Measurements from ENCODE around the gene ERBIN. TPM values are rescaled to one million over a fixed set of nuclear protein-coding genes. Genes with fewer than 3 reads are reported as not detected.
"Not testable (repeated sequence)": the region's sequence is repeated elsewhere in the genome, so short reads cannot be mapped to it uniquely, and the experiment has no call there.

The ERBIN gene, protein sequence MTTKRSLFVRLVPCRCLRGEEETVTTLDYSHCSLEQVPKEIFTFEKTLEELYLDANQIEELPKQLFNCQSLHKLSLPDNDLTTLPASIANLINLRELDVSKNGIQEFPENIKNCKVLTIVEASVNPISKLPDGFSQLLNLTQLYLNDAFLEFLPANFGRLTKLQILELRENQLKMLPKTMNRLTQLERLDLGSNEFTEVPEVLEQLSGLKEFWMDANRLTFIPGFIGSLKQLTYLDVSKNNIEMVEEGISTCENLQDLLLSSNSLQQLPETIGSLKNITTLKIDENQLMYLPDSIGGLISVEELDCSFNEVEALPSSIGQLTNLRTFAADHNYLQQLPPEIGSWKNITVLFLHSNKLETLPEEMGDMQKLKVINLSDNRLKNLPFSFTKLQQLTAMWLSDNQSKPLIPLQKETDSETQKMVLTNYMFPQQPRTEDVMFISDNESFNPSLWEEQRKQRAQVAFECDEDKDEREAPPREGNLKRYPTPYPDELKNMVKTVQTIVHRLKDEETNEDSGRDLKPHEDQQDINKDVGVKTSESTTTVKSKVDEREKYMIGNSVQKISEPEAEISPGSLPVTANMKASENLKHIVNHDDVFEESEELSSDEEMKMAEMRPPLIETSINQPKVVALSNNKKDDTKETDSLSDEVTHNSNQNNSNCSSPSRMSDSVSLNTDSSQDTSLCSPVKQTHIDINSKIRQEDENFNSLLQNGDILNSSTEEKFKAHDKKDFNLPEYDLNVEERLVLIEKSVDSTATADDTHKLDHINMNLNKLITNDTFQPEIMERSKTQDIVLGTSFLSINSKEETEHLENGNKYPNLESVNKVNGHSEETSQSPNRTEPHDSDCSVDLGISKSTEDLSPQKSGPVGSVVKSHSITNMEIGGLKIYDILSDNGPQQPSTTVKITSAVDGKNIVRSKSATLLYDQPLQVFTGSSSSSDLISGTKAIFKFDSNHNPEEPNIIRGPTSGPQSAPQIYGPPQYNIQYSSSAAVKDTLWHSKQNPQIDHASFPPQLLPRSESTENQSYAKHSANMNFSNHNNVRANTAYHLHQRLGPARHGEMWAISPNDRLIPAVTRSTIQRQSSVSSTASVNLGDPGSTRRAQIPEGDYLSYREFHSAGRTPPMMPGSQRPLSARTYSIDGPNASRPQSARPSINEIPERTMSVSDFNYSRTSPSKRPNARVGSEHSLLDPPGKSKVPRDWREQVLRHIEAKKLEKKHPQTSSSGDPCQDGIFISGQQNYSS (N-terminal part only)
- total RNA-seq, result 78.1 and 83.7 TPM in 2 replicates
- long read RNA-seq, full-length matches to known transcripts, result 1 of 100 reads
- long read RNA-seq, partial matches to known transcripts, result 86 of 100 reads
- long read RNA-seq, other reads (novel, unspliced or antisense), result 13 of 100 reads

DNA sequence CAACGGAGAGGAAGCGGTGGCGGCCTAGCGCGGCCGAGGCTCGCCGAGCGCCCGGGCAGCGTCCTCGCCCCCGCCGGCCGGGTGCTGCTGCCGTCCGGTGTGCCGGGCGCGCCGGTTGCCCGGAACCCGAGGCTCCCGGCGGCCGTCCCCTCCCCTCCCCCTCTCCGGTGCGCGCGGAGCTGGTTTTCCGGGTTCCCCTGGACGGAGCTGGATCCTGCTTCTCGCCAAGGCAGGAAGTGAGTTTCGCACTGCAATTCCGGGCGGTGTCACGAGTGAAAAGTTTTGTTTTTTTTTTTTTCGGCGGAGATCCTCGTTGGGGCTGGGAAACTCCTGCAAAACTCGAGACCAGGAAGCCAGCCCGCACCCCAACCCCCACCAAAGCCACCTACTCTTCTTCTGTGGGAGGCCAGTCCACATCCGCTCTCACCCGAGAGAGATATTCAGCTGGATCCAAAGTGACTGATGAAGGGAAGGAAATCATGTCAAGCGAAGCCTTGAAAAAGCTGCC lies at the start of gene ERBIN:
Gene ERBIN, plus strand, starts transcription at position 300 of the 508 bp plus-strand sequence. CDS start 66,144 bp downstream, outside the sequence.
- no peak for TF ChIP-seq CTCF (IDR thresholded peaks at IDR 0.05)
- DNase-seq (ENCODE audit: extremely low spot score, unreplicated experiment), result peak; percentile 91
- no peaks in the 10 kb centered on the region for H3K27me3 Mint-ChIP-seq (ENCODE audit: unreplicated experiment)
- H3K4me3 Mint-ChIP-seq (ENCODE audit: unreplicated experiment), result peak within 1 kb of the TSS; percentile 96
- peaks cover 41% of the 10 kb centered on the region for H3K4me1 Mint-ChIP-seq (ENCODE audit: unreplicated experiment)
- no peaks in the 10 kb centered on the region for H3K9me3 Mint-ChIP-seq (ENCODE audit: unreplicated experiment)
- H3K36me3 Mint-ChIP-seq (ENCODE audit: unreplicated experiment), result peaks cover 4% of the 10 kb centered on the region
- H3K27ac Mint-ChIP-seq (ENCODE audit: unreplicated experiment), result peak within 1 kb of the TSS; percentile 97

DNA sequence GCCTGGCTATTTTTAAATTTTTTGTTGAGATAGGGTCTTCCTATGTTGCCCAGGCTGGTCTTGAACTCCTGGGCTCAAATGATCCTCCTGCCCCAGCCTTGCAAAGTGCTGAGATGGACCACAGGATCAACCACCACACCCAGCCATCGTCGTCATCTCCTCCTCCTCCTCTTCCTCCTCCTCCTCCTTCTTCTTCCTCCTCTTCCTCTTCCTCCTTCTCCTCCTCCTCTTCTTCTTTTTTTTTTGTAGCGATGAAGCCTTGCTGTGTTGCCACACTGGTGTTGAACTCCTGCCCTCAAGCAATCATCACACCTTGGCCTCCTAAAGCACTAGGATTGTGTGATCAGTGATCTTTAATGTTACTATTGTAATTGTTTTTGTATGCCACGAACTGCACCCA lies 49.4 kb upstream of the ERBIN start:
- H3K4me1 Mint-ChIP-seq (ENCODE audit: unreplicated experiment), result peaks cover 21% of the 10 kb centered on the region
- H3K9me3 Mint-ChIP-seq (ENCODE audit: unreplicated experiment), result peaks cover 8% of the 10 kb centered on the region
- H3K4me3 Mint-ChIP-seq (ENCODE audit: unreplicated experiment), result no peak overlapping the region
- H3K27ac Mint-ChIP-seq (ENCODE audit: unreplicated experiment), result no peak overlapping the region
- no peaks in the 10 kb centered on the region for H3K27me3 Mint-ChIP-seq (ENCODE audit: unreplicated experiment)
- no peak for DNase-seq (ENCODE audit: extremely low spot score, unreplicated experiment)
- TF ChIP-seq CTCF (IDR thresholded peaks at IDR 0.05), result no peak
- H3K36me3 Mint-ChIP-seq (ENCODE audit: unreplicated experiment), result no peaks in the 10 kb centered on the region

DNA sequence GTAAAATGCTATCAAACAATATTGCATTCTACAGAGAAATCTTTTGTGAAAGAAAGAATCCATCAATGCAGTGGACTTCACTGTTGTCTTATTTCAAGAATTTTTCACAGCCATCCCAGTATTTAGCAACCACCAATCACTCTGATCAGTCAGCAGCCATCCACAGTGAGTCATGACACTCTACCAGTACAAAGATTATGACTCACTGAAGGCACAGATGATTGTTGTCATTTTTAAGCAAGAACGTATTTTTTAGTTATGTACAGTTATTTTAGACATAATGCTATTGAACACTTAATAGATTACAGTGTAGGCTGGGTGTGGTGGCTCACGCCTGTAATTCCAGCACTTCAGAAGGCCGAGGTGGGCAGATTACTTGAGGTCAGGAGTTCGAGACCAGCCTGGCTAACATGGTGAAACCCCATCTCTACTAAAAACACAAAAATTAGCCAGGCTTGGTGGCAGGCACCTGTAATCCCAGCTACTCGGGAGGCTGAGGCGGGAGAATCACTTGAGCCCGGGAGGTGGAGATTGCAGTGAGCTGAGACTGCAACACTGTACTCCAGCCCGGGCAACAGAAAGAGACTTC lies 46.6 kb upstream of the ERBIN start:
- not testable (repeated sequence) for DNase-seq (ENCODE audit: extremely low spot score, unreplicated experiment); H3K9me3 Mint-ChIP-seq (ENCODE audit: unreplicated experiment); H3K36me3 Mint-ChIP-seq (ENCODE audit: unreplicated experiment); H3K4me3 Mint-ChIP-seq (ENCODE audit: unreplicated experiment); H3K27me3 Mint-ChIP-seq (ENCODE audit: unreplicated experiment)
- peak overlapping the region; percentile 47 for H3K27ac Mint-ChIP-seq (ENCODE audit: unreplicated experiment)
- H3K4me1 Mint-ChIP-seq (ENCODE audit: unreplicated experiment), result peaks cover 14% of the 10 kb centered on the region

DNA sequence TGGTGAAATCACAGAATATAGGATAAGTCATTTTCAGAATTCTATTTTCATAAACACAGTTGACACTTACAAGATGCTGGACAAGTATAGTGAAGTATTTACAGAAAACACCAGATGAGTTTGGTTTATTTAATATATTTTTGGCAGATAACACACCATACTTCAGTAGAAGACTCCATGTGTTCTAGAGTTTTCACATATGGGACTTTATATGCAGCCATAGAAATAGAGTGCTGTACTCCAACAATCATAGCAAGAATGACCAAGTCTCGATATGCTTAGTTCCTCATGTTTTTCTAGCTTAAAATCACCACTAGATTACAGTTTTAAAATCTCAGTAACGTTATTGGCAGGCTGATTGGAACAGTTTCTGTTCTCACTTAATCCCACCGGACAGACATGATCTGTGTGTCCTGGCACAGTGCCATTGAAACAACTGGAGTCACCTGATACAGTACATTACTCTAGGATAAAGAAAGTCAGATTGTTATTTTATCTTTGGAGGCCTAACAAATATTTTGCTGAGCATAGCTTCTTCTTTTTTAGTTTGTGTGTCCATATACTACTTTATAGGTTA lies 45.8 kb upstream of the ERBIN start:
- no peak for TF ChIP-seq CTCF (IDR thresholded peaks at IDR 0.05)
- Mint-ChIP-seq H3K27ac (ENCODE audit: unreplicated experiment) (peak overlapping the region; percentile 2), H3K27me3 (ENCODE audit: unreplicated experiment) (no peaks in the 10 kb centered on the region), H3K9me3 (ENCODE audit: unreplicated experiment) (peaks cover 8% of the 10 kb centered on the region), H3K36me3 (ENCODE audit: unreplicated experiment) (no peaks in the 10 kb centered on the region), H3K4me1 (ENCODE audit: unreplicated experiment) (peaks cover 14% of the 10 kb centered on the region), H3K4me3 (ENCODE audit: unreplicated experiment) (no peak overlapping the region)
- DNase-seq (ENCODE audit: extremely low spot score, unreplicated experiment), result no peak
